GM23338 (cell line): Measurements from ENCODE around the gene PIGK. TPM values are rescaled to one million over a fixed set of nuclear protein-coding genes. Genes with fewer than 3 reads are reported as not detected.

Experiments
- ATAC-seq: fragments of 200-7000 bp; cut with Tn5 transposase; 3 replicates; pipeline ENCODE4 v1.9.1; 2020
- DNase-seq: peaks from one replicate; pipeline ENCODE4 v3.0.0-alpha.2; 2015; ENCODE audit warnings: low spot score
- H2AFZ ChIP-seq: fragments of 200-600 bp; sonication (generic); 2 replicates; pipeline ENCODE4 v1.8.0; 2016; ENCODE audit warnings: antibody characterized with exemption, mild to moderate bottlenecking, moderate library complexity
- H3F3A ChIP-seq: fragments of 200-600 bp; sonication (generic); replicated peaks from 2 replicates; pipeline ENCODE4 v1.8.0; 2017; ENCODE audit warnings: antibody characterized with exemption, mixed run types, low read depth
- H3K27ac ChIP-seq: fragments of 200-600 bp; sonication (generic); 2 replicates; pipeline ENCODE4 v1.6.1; 2016; ENCODE audit warnings: low read depth
- H3K27me3 ChIP-seq: fragments of 200-600 bp; sonication (generic); 2 replicates; pipeline ENCODE4 v1.8.0; 2016; ENCODE audit warnings: mild to moderate bottlenecking, mixed run types, moderate library complexity; ENCODE audit not compliant: insufficient read depth
- H3K36me3 ChIP-seq: fragments of 200-600 bp; sonication (generic); 2 replicates; pipeline ENCODE4 v1.8.0; 2016; ENCODE audit warnings: mild to moderate bottlenecking; ENCODE audit not compliant: insufficient read depth
- H3K4me1 ChIP-seq: fragments of 200-600 bp; sonication (generic); 2 replicates; pipeline ENCODE4 v1.8.0; 2016; ENCODE audit warnings: mild to moderate bottlenecking, moderate library complexity; ENCODE audit not compliant: insufficient read depth
- H3K4me2 ChIP-seq: fragments of 200-600 bp; sonication (generic); 2 replicates; pipeline ENCODE4 v1.7.1; 2017; ENCODE audit warnings: mixed run types
- H3K4me3 ChIP-seq: fragments of 200-600 bp; sonication (generic); 2 replicates; pipeline ENCODE4 v1.6.1; 2016; ENCODE audit warnings: mixed run types
- H3K79me2 ChIP-seq: fragments of 200-600 bp; sonication (generic); replicated peaks from 2 replicates; pipeline ENCODE4 v1.8.0; 2017; ENCODE audit warnings: mild to moderate bottlenecking; ENCODE audit not compliant: insufficient read depth
- H3K9me2 ChIP-seq: fragments of 200-600 bp; sonication (generic); 2 replicates; pipeline ENCODE4 v1.8.0; 2017; ENCODE audit not compliant: insufficient read depth
- H4K20me1 ChIP-seq: fragments of 200-600 bp; sonication (generic); replicated peaks from 2 replicates; pipeline ENCODE4 v1.8.0; 2017; ENCODE audit warnings: mild to moderate bottlenecking; ENCODE audit not compliant: insufficient read depth
- H3K27ac Mint-ChIP-seq: 2 replicates; pipeline ENCODE4 v1.8.0; 2020; ENCODE audit warnings: inconsistent platforms, mild to moderate bottlenecking, moderate library complexity, mixed read lengths
- H3K27me3 Mint-ChIP-seq: 3 replicates; pipeline ENCODE4 v1.8.0; 2022; ENCODE audit warnings: low read depth, mild to moderate bottlenecking, moderate library complexity, mixed read lengths, inconsistent platforms; ENCODE audit not compliant: insufficient read depth, poor library complexity
- H3K36me3 Mint-ChIP-seq: 3 replicates; pipeline ENCODE4 v1.8.0; 2021; ENCODE audit warnings: low read depth, mild to moderate bottlenecking, inconsistent platforms, moderate library complexity, mixed read lengths
- H3K4me1 Mint-ChIP-seq: 3 replicates; pipeline ENCODE4 v1.8.0; 2020; ENCODE audit warnings: mild to moderate bottlenecking, inconsistent platforms, mixed read lengths
- H3K4me3 Mint-ChIP-seq: 3 replicates; pipeline ENCODE4 v1.8.0; 2021; ENCODE audit warnings: moderate library complexity, mild to moderate bottlenecking, inconsistent platforms, mixed read lengths
- H3K9me3 Mint-ChIP-seq: 3 replicates; pipeline ENCODE4 v1.8.0; 2020; ENCODE audit warnings: moderate library complexity, mild to moderate bottlenecking, inconsistent platforms, mixed read lengths
- CREB1 ChIP-seq: fragments of 250-450 bp; sonication (Bioruptor Pico); IDR thresholded peaks from 2 replicates; pipeline ENCODE4 v1.5.0; 2020; ENCODE audit warnings: low read depth, mild to moderate bottlenecking, moderate library complexity
- CTCF ChIP-seq, 2 experiments: fragments of 200-600 bp in 1 of 2; sonication (generic) in 1 of 2; conservative IDR thresholded peaks; 2 replicates each; pipeline versions ENCODE4 v1.5.1 to v1.6.1; 2016 to 2017; ENCODE audit warnings: antibody characterized with exemption in 2 of 2, low read depth in 2 of 2, mild to moderate bottlenecking in 2 of 2, moderate library complexity in 1 of 2
- ETS1 ChIP-seq: IDR thresholded peaks from 2 replicates; pipeline ENCODE4 v1.6.1; 2016; ENCODE audit warnings: antibody characterized with exemption
- EZH2 ChIP-seq: fragments of 200-600 bp; sonication (generic); IDR thresholded peaks from one replicate; pipeline ENCODE4 v1.8.0; 2017; ENCODE audit warnings: antibody characterized with exemption, mild to moderate bottlenecking, low read depth; ENCODE audit not compliant: unreplicated experiment
- EZH2phosphoT487 ChIP-seq: fragments of 200-600 bp; sonication (generic); IDR thresholded peaks from one replicate; pipeline ENCODE4 v1.8.1; 2018; ENCODE audit warnings: antibody characterized with exemption; ENCODE audit not compliant: unreplicated experiment
- JUNB ChIP-seq: IDR thresholded peaks from one replicate; pipeline ENCODE4 v1.6.1; 2016; ENCODE audit warnings: antibody characterized with exemption; ENCODE audit not compliant: unreplicated experiment
- NANOG ChIP-seq: IDR thresholded peaks from 2 replicates; pipeline ENCODE4 v1.6.1; 2016; ENCODE audit warnings: antibody characterized with exemption, borderline replicate concordance
- POLR2AphosphoS5 ChIP-seq: IDR thresholded peaks from 2 replicates; pipeline ENCODE4 v1.6.1; 2016; ENCODE audit warnings: antibody characterized with exemption, low read depth
- REST ChIP-seq: IDR thresholded peaks from one replicate; pipeline ENCODE4 v1.6.1; 2018; ENCODE audit warnings: antibody characterized with exemption; ENCODE audit not compliant: unreplicated experiment
- STAT1 ChIP-seq: IDR thresholded peaks from one replicate; pipeline ENCODE4 v1.6.1; 2016; ENCODE audit warnings: antibody characterized with exemption; ENCODE audit not compliant: unreplicated experiment
- ZNF114 ChIP-seq: fragments of 250-450 bp; sonication (Bioruptor Pico); IDR thresholded peaks from 2 replicates; pipeline ENCODE4 v1.5.0; 2020; ENCODE audit warnings: mild to moderate bottlenecking, moderate library complexity
- ZNF331 ChIP-seq: fragments of 250-450 bp; sonication (Bioruptor Pico); IDR thresholded peaks from 2 replicates; pipeline ENCODE4 v1.5.0; 2020; ENCODE audit warnings: low read depth, mild to moderate bottlenecking, moderate library complexity
- ZNF462 ChIP-seq: fragments of 250-450 bp; sonication (Bioruptor Pico); IDR thresholded peaks from 2 replicates; pipeline ENCODE4 v1.5.0; 2020; ENCODE audit warnings: mild to moderate bottlenecking, moderate library complexity
- polyA plus RNA-seq: library from polyadenylated mRNA; unstranded; fragments of >200 nt; fragmentation: Nextera tagmentation; extraction: Ambion mirVana; gene quantifications from 2 replicates; pipeline ENCODE4 v1.2.1, GENCODE V29; 2016
- total RNA-seq: library from RNA; depleted of rRNA; stranded (reverse); fragments of >200 nt; shearing (Covaris generic); gene quantifications from 2 replicates; pipeline ENCODE4 v1.2.3, GENCODE V29; 2014

PIGK gene
- total and polyA plus RNA-seq, 2 experiments from 2014 or later: 16.4 to 26.4 TPM

- no peak overlapping the region for H3K27ac Mint-ChIP-seq
- H4K20me1 ChIP-seq: no peaks in the 10 kb centered on the region
- H3K4me1 ChIP-seq: peaks cover 26% of the 10 kb centered on the region
- H3K79me2 ChIP-seq: no peaks in the 10 kb centered on the region
- H3K27me3 ChIP-seq: no peaks in the 10 kb centered on the region
- H3K4me3 Mint-ChIP-seq: no peak overlapping the region
- no peaks in the 10 kb centered on the region for H3K36me3 Mint-ChIP-seq
- no peak overlapping the region for H3K27ac ChIP-seq
- H2AFZ ChIP-seq: no peak overlapping the region
- ATAC-seq: no peak
- H3K9me2 ChIP-seq: no peaks in the 10 kb centered on the region
- H3K27me3 Mint-ChIP-seq: peaks cover 2% of the 10 kb centered on the region
- no peak for DNase-seq
- H3K4me2 ChIP-seq: no peak overlapping the region
- no peak for TF ChIP-seq POLR2AphosphoS5
- no peak for TF ChIP-seq NANOG
- TF ChIP-seq EZH2phosphoT487: no peak
- no peak for TF ChIP-seq ETS1
- TF ChIP-seq STAT1: no peak
- no peak for TF ChIP-seq ZNF114
- no peak for TF ChIP-seq CREB1 (CRISPR knock-in tag)
- no peak for TF ChIP-seq REST
- no peak for TF ChIP-seq CTCF (conservative IDR thresholded peaks at IDR 0.05; ENCODE audit: low read depth in 2 of 2)
- TF ChIP-seq EZH2: no peak
- TF ChIP-seq ZNF331: no peak
- no peak for TF ChIP-seq ZNF462
- no peak for TF ChIP-seq JUNB
- no peaks in the 10 kb centered on the region for H3K36me3 ChIP-seq
- H3K9me3 Mint-ChIP-seq: no peaks in the 10 kb centered on the region
- no peak overlapping the region for H3K4me3 ChIP-seq
- peaks cover 40% of the 10 kb centered on the region for H3K4me1 Mint-ChIP-seq
- no peaks in the 10 kb centered on the region for H3F3A ChIP-seq
Observed at GRCh38 chr1:77061162-77061561, 158.1 kb downstream of the PIGK start.
